DND-41 (cell line): Measurements from ENCODE around the gene MAP4.

Experiments used
- ATAC-seq: fragments of 200-7000 bp; cut with Tn5 transposase; 3 replicates; pipeline ENCODE4 v1.9.1; 2021; ENCODE audit warnings: low read depth; ENCODE audit not compliant: insufficient read depth
- DNase-seq: peaks from one replicate; pipeline ENCODE4 v3.0.0-alpha.2; 2020
- H2AFZ ChIP-seq: 2 replicates; pipeline ENCODE4 v1.6.0; 2012; ENCODE audit warnings: low read depth, low read length
- H3K27ac ChIP-seq: 2 replicates; pipeline ENCODE4 v1.5.1; 2012; ENCODE audit warnings: low read length, inconsistent platforms
- H3K27me3 ChIP-seq: fragments of 200-600 bp; sonication (generic); 2 replicates; pipeline ENCODE4 v1.6.0; 2012; ENCODE audit warnings: low read length, mild to moderate bottlenecking, inconsistent platforms; ENCODE audit not compliant: insufficient read depth, poor library complexity
- H3K36me3 ChIP-seq: 2 replicates; pipeline ENCODE4 v1.5.1; 2012; ENCODE audit warnings: low read length, inconsistent platforms; ENCODE audit not compliant: insufficient read depth
- H3K4me1 ChIP-seq: 2 replicates; pipeline ENCODE4 v1.5.1; 2012; ENCODE audit warnings: mild to moderate bottlenecking, low read length; ENCODE audit not compliant: insufficient read depth
- H3K4me2 ChIP-seq: 2 replicates; pipeline ENCODE4 v1.6.0; 2012; ENCODE audit warnings: mild to moderate bottlenecking, moderate library complexity, low read length, inconsistent platforms; ENCODE audit not compliant: insufficient read depth
- H3K4me3 ChIP-seq, 2 experiments: fragments of 200-600 bp in 1 of 2; shearing (Covaris generic) in 1 of 2; 2 replicates each; pipeline ENCODE4 v1.5.1; 2012 to 2016; ENCODE audit warnings: inconsistent platforms in 2 of 2, low read length in 2 of 2, mild to moderate bottlenecking in 2 of 2, low read depth in 1 of 2, moderate library complexity in 1 of 2
- H3K79me2 ChIP-seq: 2 replicates; pipeline ENCODE4 v1.6.0; 2012; ENCODE audit warnings: low read length, inconsistent platforms; ENCODE audit not compliant: insufficient read depth
- H3K9ac ChIP-seq: 2 replicates; pipeline ENCODE4 v1.6.0; 2012; ENCODE audit warnings: low read depth, mild to moderate bottlenecking, inconsistent platforms, low read length, moderate library complexity
- H3K9me3 ChIP-seq: 2 replicates; pipeline ENCODE4 v1.5.1; 2012; ENCODE audit warnings: low read length, moderate library complexity, mild to moderate bottlenecking, inconsistent platforms; ENCODE audit not compliant: insufficient read depth, severe bottlenecking
- H4K20me1 ChIP-seq: 2 replicates; pipeline ENCODE4 v1.6.0; 2012; ENCODE audit warnings: low read length; ENCODE audit not compliant: insufficient read depth
- CTCF ChIP-seq: IDR thresholded peaks from 2 replicates; pipeline ENCODE4 v1.5.1; 2012; ENCODE audit warnings: borderline replicate concordance, low read length, moderate library complexity, mild to moderate bottlenecking; ENCODE audit not compliant: poor library complexity, severe bottlenecking; ENCODE audit errors: extremely low read depth
- EZH2 ChIP-seq: IDR thresholded peaks from 3 replicates; pipeline ENCODE4 v1.6.1; 2012; ENCODE audit warnings: borderline replicate concordance, low read depth, mild to moderate bottlenecking, moderate library complexity, low read length, inconsistent platforms; ENCODE audit not compliant: severe bottlenecking

The MAP4 gene

GRCh38 chr3:47901280-47901833, 114.9 kb downstream of the MAP4 start:
- Histone ChIP-seq H3K27me3 (no peaks in the 10 kb centered on the region), H3K27ac (no peak overlapping the region), H3K36me3 (peaks cover 12% of the 10 kb centered on the region; the same call in 1 of the 2 replicates), H3K4me2 (no peak overlapping the region), H3K79me2 (no peaks in the 10 kb centered on the region), H4K20me1 (no peaks in the 10 kb centered on the region), H2AFZ (no peak overlapping the region), H3K9ac (no peak overlapping the region), H3K9me3 (no peaks in the 10 kb centered on the region), H3K4me1 (no peaks in the 10 kb centered on the region; the same call in 1 of the 2 replicates), H3K4me3 (no peak overlapping the region)
- no peak for ATAC-seq
- TF ChIP-seq EZH2, result no peak
- TF ChIP-seq CTCF, result no peak
- no peak for DNase-seq

- Histone ChIP-seq H3K4me3 (no peak overlapping the region), H3K4me1 (no peaks in the 10 kb centered on the region; the same call in 1 of the 2 replicates), H3K79me2 (no peaks in the 10 kb centered on the region), H3K27me3 (no peaks in the 10 kb centered on the region), H3K9ac (no peak overlapping the region), H4K20me1 (no peaks in the 10 kb centered on the region), H2AFZ (no peak overlapping the region), H3K27ac (no peak overlapping the region), H3K4me2 (no peak overlapping the region), H3K9me3 (no peaks in the 10 kb centered on the region), H3K36me3 (peaks cover 12% of the 10 kb centered on the region; the same call in 1 of the 2 replicates)
- no peak for TF ChIP-seq EZH2
- TF ChIP-seq CTCF, result no peak
- ATAC-seq, result no peak
- no peak for DNase-seq
These were observed 116.6 kb downstream of the MAP4 start for GRCh38 chr3:47899495-47900108.

GRCh38 chr3:47897954-47898353, 118.3 kb downstream of the MAP4 start:
- Histone ChIP-seq H3K27me3 (no peaks in the 10 kb centered on the region), H3K9me3 (no peaks in the 10 kb centered on the region), H3K4me1 (no peaks in the 10 kb centered on the region; the same call in 1 of the 2 replicates), H3K4me2 (no peak overlapping the region), H4K20me1 (no peaks in the 10 kb centered on the region), H3K9ac (no peak overlapping the region), H3K36me3 (peaks cover 12% of the 10 kb centered on the region; the same call in 1 of the 2 replicates), H3K79me2 (no peaks in the 10 kb centered on the region), H2AFZ (no peak overlapping the region), H3K4me3 (no peak overlapping the region), H3K27ac (no peak overlapping the region)
- TF ChIP-seq EZH2 (no peak), CTCF (no peak)
- ATAC-seq (peak; percentile 97), DNase-seq (peak; percentile 19)
